GM12865 (cell line): ENCODE results near the gene CRX.
"Not testable (repeated sequence)": the region's sequence is repeated elsewhere in the genome, so short reads cannot be mapped to it uniquely, and the experiment has no call there.

Source experiments
- DNase-seq: peaks from one replicate; pipeline ENCODE4 v3.0.0; 2010; ENCODE audit warnings: low read depth
- H3K4me3 ChIP-seq: 2 replicates; pipeline ENCODE4 v1.5.1; 2011; ENCODE audit warnings: mild to moderate bottlenecking, low read depth, low read length, control low read depth
- TF ChIP-seq, protein P1 (sequence below): IDR thresholded peaks from 2 replicates; pipeline ENCODE4 v1.5.1; 2011; ENCODE audit warnings: low read length, control low read depth, low read depth, inconsistent platforms; ENCODE audit not compliant: insufficient read depth; ENCODE audit errors: missing control alignments

CRX gene

GRCh38 chr19:47821460-47822020 lies at the start of gene CRX:
TSS of gene CRX (plus strand) at chr19:47821937. CDS start at chr19:47834444, 12,507 bp downstream.
- H3K4me3 ChIP-seq: no peak within 1 kb of the TSS
- no peak for DNase-seq
- TF ChIP-seq, protein P1, sequence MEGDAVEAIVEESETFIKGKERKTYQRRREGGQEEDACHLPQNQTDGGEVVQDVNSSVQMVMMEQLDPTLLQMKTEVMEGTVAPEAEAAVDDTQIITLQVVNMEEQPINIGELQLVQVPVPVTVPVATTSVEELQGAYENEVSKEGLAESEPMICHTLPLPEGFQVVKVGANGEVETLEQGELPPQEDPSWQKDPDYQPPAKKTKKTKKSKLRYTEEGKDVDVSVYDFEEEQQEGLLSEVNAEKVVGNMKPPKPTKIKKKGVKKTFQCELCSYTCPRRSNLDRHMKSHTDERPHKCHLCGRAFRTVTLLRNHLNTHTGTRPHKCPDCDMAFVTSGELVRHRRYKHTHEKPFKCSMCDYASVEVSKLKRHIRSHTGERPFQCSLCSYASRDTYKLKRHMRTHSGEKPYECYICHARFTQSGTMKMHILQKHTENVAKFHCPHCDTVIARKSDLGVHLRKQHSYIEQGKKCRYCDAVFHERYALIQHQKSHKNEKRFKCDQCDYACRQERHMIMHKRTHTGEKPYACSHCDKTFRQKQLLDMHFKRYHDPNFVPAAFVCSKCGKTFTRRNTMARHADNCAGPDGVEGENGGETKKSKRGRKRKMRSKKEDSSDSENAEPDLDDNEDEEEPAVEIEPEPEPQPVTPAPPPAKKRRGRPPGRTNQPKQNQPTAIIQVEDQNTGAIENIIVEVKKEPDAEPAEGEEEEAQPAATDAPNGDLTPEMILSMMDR: no peak

DNA sequence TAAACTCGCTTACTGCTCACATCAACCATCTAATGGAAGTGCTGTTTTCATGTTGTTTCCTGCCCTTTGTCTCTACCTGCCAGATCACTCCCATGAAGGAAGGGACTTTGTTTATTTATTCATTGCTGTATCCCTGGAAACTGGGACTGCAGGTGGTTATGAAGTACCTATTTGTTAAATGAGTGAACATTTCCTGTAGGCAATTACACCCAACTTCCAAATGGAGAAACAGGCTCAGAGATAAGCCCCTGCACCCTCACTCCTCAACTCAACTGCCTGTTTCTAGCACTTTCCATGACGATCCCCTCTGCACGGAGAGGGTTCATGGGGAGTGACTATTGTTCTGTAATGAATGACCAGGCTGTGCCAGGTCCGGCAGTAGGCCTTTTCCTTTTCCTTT lies 45.2 kb upstream of the CRX start:
- no peak for DNase-seq
- TF ChIP-seq, protein P1: no peak
- no peak overlapping the region for H3K4me3 ChIP-seq

- not testable (repeated sequence) for DNase-seq
- H3K4me3 ChIP-seq: peak overlapping the region; percentile 70
Observed at GRCh38 chr19:47777245-47778048, 44.3 kb upstream of the CRX start.

- peak; percentile 91 for DNase-seq
- TF ChIP-seq, protein P1: no peak
- H3K4me3 ChIP-seq: peak within 1 kb of the TSS; percentile 70
Observed at GRCh38 chr19:47778049-47778953, 43.4 kb upstream of the CRX start, which contains the start of gene SELENOW. TSS of gene SELENOW (plus strand) at chr19:47778703. CDS start at chr19:47778786, 83 bp downstream.

GRCh38 chr19:47778954-47779351 lies 42.8 kb upstream of the CRX start:
- DNase-seq: no peak
- TF ChIP-seq, protein P1: no peak
- H3K4me3 ChIP-seq: peak overlapping the region; percentile 70

- TF ChIP-seq, protein P1: no peak
- DNase-seq: no peak
- peak overlapping the region; percentile 70 for H3K4me3 ChIP-seq
Observed at GRCh38 chr19:47779524-47780214, 42.1 kb upstream of the CRX start.
